HUES64 (cell line): Measurements from ENCODE around the gene GNGT2.
"Not testable (repeated sequence)": the region's sequence is repeated elsewhere in the genome, so short reads cannot be mapped to it uniquely, and the experiment has no call there.

ENCODE experiments used
- H3K27ac ChIP-seq: 2 replicates; pipeline ENCODE4 v1.7.0; 2013; ENCODE audit warnings: low read depth, low read length, inconsistent platforms
- H3K27me3 ChIP-seq: 2 replicates; pipeline ENCODE4 v1.6.1; 2013; ENCODE audit warnings: mild to moderate bottlenecking, low read length; ENCODE audit not compliant: insufficient read depth
- H3K36me3 ChIP-seq: 2 replicates; pipeline ENCODE4 v1.6.1; 2013; ENCODE audit warnings: mild to moderate bottlenecking, low read length; ENCODE audit not compliant: insufficient read depth
- H3K4me1 ChIP-seq: 2 replicates; pipeline ENCODE4 v1.6.1; 2013; ENCODE audit warnings: mild to moderate bottlenecking, low read length, moderate library complexity; ENCODE audit not compliant: insufficient read depth
- H3K4me3 ChIP-seq: 2 replicates; pipeline ENCODE4 v1.5.1; 2013; ENCODE audit warnings: mild to moderate bottlenecking, low read length, moderate library complexity
- H3K9ac ChIP-seq: 2 replicates; pipeline ENCODE4 v1.6.1; 2013; ENCODE audit warnings: mild to moderate bottlenecking, low read depth, low read length
- H3K9me3 ChIP-seq: 2 replicates; pipeline ENCODE4 v1.6.1; 2013; ENCODE audit warnings: low read depth, low read length; ENCODE audit not compliant: insufficient read depth
- WGBS: fragments of 150-250, 120-280 bp; methylation state at CpG from one replicate; pipeline ENCODE4 v1.1.7; 2013; ENCODE audit warnings: missing lambda C conversion rate; 5-methylcytosine and 5-hydroxymethylcytosine counted together

Gene GNGT2

DNA sequence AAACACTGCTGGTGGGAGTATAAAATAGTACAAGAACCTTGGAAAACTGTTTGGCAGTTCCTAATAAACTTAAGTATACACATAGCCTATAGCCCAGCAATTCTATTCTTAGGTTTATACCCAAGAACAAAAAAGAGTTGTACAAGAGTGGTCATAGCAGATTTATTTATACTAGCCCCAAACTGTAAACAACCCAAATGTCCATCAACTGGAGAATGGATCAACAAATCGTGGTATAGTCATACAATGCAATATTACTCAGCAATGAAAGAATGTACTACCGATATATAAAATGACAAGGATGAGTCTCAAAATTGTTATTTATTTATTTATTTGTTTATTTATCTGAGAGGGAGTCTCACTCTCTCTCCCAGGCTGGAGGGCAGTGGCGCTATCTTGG is 23.1 kb downstream of the GNGT2 start:
- WGBS: 97% methylated on average over 1 of the region's 3 CpGs
- peaks cover 15% of the 10 kb centered on the region; the same call in 1 of the 2 replicates for H3K9me3 ChIP-seq
- no peak overlapping the region for H3K9ac ChIP-seq
- H3K4me1 ChIP-seq: no peaks in the 10 kb centered on the region
- H3K4me3 ChIP-seq: no peak overlapping the region
- H3K36me3 ChIP-seq: no peaks in the 10 kb centered on the region
- H3K27me3 ChIP-seq: no peaks in the 10 kb centered on the region
- no peak overlapping the region for H3K27ac ChIP-seq

DNA sequence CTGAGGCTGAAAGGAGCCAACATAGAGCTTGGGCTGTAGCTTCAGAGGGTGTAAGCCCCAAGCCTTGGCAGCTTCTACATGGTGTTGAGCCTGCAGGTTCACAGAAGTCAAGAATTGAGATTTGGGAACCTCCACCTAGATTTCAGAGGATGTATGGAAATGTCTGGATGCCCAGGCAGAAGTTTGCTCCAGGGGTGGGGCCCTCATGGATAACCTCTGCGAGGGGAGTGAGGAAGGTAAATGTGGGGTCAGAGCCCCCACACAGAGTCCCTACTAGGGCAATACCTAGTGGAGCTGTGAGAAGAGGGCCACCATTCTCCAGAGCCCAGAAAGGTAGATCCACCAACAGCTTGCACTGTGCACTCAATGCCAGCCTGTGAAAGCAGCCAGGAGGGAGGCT is 25.0 kb downstream of the GNGT2 start:
- 77% methylated on average over 1 of the region's 1 CpG for WGBS
- H3K9ac ChIP-seq, H3K4me1 ChIP-seq, H3K27ac ChIP-seq, H3K36me3 ChIP-seq, H3K27me3 ChIP-seq, H3K4me3 ChIP-seq: not testable (repeated sequence)
- H3K9me3 ChIP-seq: peaks cover 15% of the 10 kb centered on the region; the same call in 1 of the 2 replicates

DNA sequence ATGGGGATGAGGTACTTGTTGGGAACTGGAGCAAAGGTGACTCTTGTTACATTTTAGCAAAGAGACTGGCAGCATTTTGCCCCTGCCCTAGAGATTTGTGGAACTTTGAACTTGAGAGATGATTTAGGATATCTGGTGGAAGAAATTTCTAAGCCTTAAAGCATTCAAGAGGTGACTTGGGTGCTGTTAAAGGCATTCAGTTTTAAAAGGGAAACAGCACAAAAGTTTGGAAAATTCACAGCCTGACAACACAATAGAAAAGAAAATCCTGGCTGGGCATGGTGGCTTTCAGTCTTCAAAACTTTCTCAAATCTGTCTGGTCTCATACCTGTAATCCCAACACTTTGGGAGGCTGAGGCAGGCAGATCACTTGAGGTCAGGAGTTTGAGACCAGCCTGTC is 25.9 kb downstream of the GNGT2 start:
- H3K36me3 ChIP-seq, H3K27ac ChIP-seq, H3K9ac ChIP-seq, H3K27me3 ChIP-seq, H3K4me1 ChIP-seq, H3K4me3 ChIP-seq: not testable (repeated sequence)
- peaks cover 15% of the 10 kb centered on the region; the same call in 1 of the 2 replicates for H3K9me3 ChIP-seq

DNA sequence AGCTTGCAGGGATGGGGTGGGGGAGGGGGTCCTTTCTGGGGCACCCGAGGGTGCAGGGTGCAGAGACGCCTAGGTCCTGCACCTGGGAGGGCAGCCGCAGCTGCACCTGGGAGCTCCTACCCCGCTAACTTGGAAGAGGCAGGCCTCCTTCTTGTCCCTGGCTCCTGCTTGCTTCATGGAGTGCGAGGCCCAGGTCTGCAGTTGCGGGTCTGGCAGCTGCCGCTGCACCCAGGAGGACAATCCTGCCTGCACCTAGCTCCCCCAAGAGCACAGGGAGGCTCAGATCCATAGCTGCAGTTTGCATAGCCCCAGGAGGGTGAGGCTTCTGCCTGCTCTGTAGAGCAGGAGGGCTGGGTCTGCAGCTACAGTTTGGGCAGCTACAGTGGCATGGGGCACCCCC is 26.6 kb downstream of the GNGT2 start:
- Histone ChIP-seq H3K4me1 (no peaks in the 10 kb centered on the region), H3K27ac (no peak overlapping the region), H3K27me3 (no peaks in the 10 kb centered on the region), H3K4me3 (no peak overlapping the region), H3K9me3 (peaks cover 15% of the 10 kb centered on the region; the same call in 1 of the 2 replicates), H3K36me3 (no peaks in the 10 kb centered on the region), H3K9ac (no peak overlapping the region)
- 94% methylated on average over 7 of the region's 7 CpGs for WGBS

DNA sequence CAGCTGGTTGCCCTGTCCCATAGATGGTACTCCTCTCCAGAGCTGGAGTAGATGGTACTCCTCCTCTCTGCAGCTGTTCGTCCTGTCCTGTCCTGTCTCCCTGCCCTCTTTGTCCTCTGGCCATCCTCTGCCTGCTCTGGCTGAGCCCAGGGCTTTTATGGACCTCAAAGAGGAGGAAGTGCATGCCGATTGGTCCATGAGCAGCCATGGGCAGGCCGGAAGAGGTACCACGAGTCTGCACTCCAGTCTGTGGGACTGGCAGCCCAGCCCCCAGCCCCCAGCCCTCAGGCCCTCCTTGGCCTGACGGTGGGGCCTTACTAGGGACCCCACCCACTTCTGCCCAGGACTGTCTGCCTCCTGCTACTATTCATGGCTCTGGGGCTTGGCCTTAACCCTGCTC is 27.0 kb downstream of the GNGT2 start:
- H3K4me1 ChIP-seq: no peaks in the 10 kb centered on the region
- no peak overlapping the region for H3K9ac ChIP-seq
- WGBS: 81% methylated on average over 5 of the region's 5 CpGs
- H3K9me3 ChIP-seq: peaks cover 15% of the 10 kb centered on the region; the same call in 1 of the 2 replicates
- no peak overlapping the region for H3K27ac ChIP-seq
- H3K36me3 ChIP-seq: no peaks in the 10 kb centered on the region
- H3K4me3 ChIP-seq: no peak overlapping the region
- no peaks in the 10 kb centered on the region for H3K27me3 ChIP-seq

DNA sequence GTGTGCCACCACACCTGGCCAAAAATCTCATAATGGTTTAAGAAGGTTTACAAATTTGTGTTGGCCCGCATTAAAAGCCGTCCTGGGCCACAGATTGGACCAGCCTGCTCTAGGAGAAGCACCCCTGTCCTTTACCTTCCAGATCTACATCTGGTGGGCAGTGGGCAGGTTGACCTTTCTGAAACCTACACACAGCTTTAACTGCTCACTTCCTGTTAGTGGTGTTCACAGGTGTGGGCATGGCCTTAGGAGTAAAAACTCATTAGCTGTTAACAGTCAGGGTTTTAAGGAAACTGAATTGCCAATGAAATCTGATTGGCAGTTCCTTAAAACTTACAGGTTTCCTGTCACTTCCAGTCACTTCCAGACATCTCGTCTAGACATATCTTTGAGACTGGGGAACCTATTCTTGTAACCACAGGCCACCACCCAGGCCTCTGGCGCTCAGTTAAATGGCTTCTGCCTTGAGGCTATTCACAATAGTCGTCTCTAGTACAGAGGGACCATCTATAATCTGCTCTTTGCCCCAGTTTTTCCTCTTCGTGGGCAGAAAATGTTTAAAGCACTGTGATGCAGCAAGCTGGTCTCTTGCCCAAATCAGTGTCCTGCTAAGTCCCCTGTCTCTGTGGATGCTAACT is 29.3 kb downstream of the GNGT2 start:
- Histone ChIP-seq H3K4me1 (no peaks in the 10 kb centered on the region), H3K9me3 (peaks cover 24% of the 10 kb centered on the region), H3K27ac (no peak overlapping the region), H3K36me3 (no peaks in the 10 kb centered on the region), H3K4me3 (no peak overlapping the region), H3K9ac (no peak overlapping the region), H3K27me3 (no peaks in the 10 kb centered on the region)
- WGBS: 89% methylated on average over 6 of the region's 6 CpGs

DNA sequence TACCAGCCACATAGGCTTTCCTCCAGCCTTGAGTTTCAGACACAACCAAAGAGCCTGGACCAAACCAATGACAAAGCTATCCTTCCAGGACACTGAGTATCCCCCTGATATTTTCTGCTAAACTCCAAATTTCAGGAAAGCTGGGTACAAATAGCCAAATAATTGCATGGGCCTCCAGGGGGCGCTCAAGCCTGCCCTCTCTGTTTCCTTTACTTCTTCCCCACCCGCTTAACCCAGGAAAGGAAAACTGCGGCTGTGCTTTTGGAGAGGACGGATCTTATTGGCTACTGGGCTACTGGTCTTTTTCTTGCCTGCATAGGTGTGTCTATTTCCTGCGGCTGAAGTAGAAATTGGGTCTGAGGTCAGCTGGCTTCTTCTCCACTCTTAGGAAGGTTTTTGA is 30.1 kb downstream of the GNGT2 start:
- Histone ChIP-seq H3K27ac (no peak overlapping the region), H3K4me1 (no peaks in the 10 kb centered on the region), H3K4me3 (no peak overlapping the region), H3K36me3 (no peaks in the 10 kb centered on the region), H3K9ac (no peak overlapping the region), H3K27me3 (no peaks in the 10 kb centered on the region), H3K9me3 (peaks cover 26% of the 10 kb centered on the region)
- 44% methylated on average over 5 of the region's 5 CpGs for WGBS

DNA sequence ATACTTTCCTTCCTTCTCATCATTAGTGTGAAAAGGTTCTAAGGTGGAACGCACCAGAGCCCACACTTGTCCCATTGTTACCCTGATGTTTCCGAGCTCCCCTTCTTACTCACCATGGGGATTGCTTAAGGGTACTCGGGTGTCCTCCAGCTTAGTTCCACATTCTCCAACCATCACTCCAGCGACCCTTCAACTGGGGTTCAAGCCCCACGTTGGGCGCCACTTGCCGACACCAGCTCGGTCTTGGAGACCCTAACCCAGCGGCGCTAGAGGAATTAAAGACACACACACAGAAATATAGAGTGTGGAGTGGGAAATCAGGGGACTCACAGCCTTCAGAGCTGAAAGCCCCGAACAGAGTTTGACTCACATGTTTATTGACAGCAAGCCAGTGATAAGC is 34.4 kb downstream of the GNGT2 start:
- peaks cover 18% of the 10 kb centered on the region for H3K9me3 ChIP-seq
- not testable (repeated sequence) for H3K36me3 ChIP-seq, H3K4me1 ChIP-seq, H3K9ac ChIP-seq, H3K4me3 ChIP-seq, H3K27ac ChIP-seq, H3K27me3 ChIP-seq
- 95% methylated on average over 9 of the region's 11 CpGs for WGBS

DNA sequence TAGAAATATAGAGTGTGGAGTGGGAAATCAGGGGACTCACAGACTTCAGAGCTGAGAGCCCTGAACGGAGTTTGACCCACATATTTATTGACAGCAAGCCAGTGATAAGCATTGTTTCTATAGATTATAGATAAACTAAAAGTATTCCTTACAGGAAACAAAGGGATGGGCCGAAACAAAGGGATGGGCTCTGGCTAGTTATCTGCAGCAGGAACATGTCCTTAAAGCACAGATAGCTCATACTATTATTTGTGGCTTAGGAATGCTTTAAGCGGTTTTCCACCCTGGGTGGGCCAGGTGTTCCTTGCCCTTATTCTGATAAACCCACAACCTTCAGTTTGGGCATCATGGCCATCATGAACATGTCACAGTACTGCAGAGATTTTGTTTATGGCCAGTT is 39.7 kb downstream of the GNGT2 start:
- WGBS: 92% methylated on average over 2 of the region's 3 CpGs
- H3K4me1 ChIP-seq, H3K36me3 ChIP-seq, H3K9ac ChIP-seq, H3K27ac ChIP-seq, H3K4me3 ChIP-seq, H3K27me3 ChIP-seq, H3K9me3 ChIP-seq: not testable (repeated sequence)

DNA sequence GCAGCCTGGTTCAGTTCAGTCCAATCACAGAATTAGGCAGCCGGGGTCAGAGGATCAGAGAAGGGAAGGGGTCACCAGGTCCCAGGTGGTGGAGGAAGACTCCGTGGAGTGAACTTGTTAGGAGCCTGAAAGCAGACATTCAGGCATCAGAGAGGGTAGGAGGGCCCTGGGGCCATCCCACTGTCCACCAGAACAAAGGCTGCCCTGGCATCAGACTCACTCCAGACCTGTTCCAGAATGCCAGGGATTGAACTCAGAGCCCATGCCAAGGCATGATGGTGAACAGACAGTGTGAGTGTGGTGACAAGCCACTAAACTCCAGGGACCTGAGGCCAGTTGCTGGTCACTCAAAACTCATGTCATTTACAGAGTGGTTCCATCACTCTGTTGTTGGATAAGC is 40.2 kb downstream of the GNGT2 start:
- H3K27ac ChIP-seq: no peak overlapping the region
- H3K4me1 ChIP-seq: no peaks in the 10 kb centered on the region
- H3K9me3 ChIP-seq: peaks cover under 1% of the 10 kb centered on the region; the same call in 1 of the 2 replicates
- 87% methylated on average over 2 of the region's 2 CpGs for WGBS
- no peak overlapping the region for H3K4me3 ChIP-seq
- no peak overlapping the region for H3K9ac ChIP-seq
- H3K36me3 ChIP-seq: no peaks in the 10 kb centered on the region
- no peaks in the 10 kb centered on the region for H3K27me3 ChIP-seq

DNA sequence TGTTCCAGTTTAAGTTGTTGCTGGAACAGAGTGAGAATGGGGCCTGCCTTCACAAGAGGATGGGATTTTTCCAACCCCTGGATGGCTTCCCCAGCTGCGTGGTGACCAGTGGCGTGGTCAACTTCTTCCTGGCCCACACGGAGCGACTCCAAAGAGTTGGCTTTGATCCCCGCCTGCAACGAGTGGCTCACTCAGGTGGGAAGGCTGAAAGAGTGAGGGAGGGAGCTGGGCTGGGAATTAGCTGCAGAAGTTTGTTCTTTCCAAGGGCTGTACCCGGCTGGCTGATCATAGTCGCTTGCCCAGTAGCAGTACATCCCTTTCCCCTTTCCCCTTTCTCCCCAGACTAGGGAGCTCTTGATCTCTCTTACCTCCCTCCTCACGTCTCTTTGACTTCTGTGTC is 41.7 kb downstream of the GNGT2 start:
- H3K9me3 ChIP-seq: no peaks in the 10 kb centered on the region; the same call in 1 of the 2 replicates
- H3K36me3 ChIP-seq: no peaks in the 10 kb centered on the region
- no peaks in the 10 kb centered on the region for H3K4me1 ChIP-seq
- no peak overlapping the region for H3K27ac ChIP-seq
- no peaks in the 10 kb centered on the region for H3K27me3 ChIP-seq
- WGBS: 81% methylated on average over 9 of the region's 9 CpGs
- H3K9ac ChIP-seq: no peak overlapping the region
- no peak overlapping the region for H3K4me3 ChIP-seq

DNA sequence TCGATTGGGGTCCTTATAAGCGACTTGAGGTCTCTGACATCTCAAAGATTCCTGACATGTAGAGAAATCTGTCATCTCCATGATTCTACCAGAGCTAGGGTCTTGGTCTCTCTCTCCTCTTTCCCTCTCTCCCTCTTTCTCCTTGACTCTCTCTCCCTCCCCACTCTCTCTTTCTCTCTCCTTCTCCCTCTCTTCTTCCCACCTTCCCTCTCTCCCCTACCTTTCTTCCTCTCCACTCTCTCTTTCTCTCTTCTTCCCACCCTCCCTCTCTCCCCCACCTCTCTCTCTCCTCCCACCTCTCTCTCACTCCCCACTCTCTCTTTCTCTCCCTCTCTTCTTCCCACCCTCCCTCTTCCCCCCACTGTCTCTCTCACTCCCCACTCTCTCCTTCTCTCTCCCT is 45.2 kb downstream of the GNGT2 start:
- no peaks in the 10 kb centered on the region for H3K4me1 ChIP-seq
- no peaks in the 10 kb centered on the region for H3K27me3 ChIP-seq
- H3K9ac ChIP-seq: no peak overlapping the region
- no peak overlapping the region for H3K4me3 ChIP-seq
- H3K9me3 ChIP-seq: no peaks in the 10 kb centered on the region
- H3K36me3 ChIP-seq: no peaks in the 10 kb centered on the region
- H3K27ac ChIP-seq: no peak overlapping the region
- WGBS: 96% methylated on average over 2 of the region's 2 CpGs
